NCI-H128 (cell line): ENCODE data around the gene CHORDC1.
"Not testable (repeated sequence)": the region's sequence is repeated elsewhere in the genome, so short reads cannot be mapped to it uniquely, and the experiment has no call there.

Source experiments
- DNase-seq: peaks from one replicate; lab custom pipeline; 2025; ENCODE audit not compliant: unreplicated experiment; lab: John Stamatoyannopoulos, UW

Gene CHORDC1

DNA sequence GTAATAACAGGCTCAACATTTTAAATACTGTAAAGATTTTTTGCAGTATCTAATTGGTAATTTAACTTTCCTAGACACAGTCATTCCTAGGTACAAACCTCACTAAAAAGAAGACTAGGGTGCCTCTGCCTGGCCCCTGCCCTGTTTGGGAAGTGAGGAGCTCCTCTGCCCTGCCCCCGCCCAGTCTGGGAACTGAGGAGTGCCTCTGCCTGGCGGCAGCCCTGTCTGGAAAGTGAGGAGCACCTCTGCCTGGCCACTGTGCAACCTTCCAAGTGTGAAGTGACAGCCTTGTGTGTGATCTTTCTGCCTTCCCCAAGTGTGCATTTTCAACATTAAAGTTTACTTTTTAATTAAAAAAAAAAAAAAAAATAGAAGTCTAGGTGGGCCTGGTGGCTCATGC is 4.2 kb downstream of the CHORDC1 start:
- no peak for DNase-seq

DNA sequence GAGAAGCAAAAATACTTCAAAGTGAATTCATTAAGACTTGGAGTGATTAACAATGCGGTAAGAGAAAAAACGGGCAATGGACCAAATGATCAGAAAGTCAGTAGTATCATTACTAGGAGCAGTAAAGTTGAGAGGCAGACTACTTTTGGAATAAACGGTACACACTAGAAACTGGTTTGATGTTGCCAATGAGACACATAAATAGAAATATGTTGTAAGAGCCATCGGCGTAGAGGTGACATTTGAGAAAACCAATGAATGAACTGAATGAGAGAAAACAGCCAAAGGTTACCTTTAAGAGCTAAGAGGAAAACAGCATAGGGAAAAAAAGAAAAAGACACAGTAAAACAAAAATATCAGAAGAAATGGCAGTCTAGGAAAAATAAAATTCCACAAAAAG is 6.2 kb downstream of the CHORDC1 start:
- no peak for DNase-seq

- no peak for DNase-seq
These were observed 9.5 kb downstream of the CHORDC1 start for GRCh38 chr11:90213322-90213721.

- no peak for DNase-seq
These were observed 14.0 kb downstream of the CHORDC1 start for GRCh38 chr11:90208857-90209256.

GRCh38 chr11:90207992-90208391 is 14.9 kb downstream of the CHORDC1 start:
- DNase-seq, result not testable (repeated sequence)

DNA sequence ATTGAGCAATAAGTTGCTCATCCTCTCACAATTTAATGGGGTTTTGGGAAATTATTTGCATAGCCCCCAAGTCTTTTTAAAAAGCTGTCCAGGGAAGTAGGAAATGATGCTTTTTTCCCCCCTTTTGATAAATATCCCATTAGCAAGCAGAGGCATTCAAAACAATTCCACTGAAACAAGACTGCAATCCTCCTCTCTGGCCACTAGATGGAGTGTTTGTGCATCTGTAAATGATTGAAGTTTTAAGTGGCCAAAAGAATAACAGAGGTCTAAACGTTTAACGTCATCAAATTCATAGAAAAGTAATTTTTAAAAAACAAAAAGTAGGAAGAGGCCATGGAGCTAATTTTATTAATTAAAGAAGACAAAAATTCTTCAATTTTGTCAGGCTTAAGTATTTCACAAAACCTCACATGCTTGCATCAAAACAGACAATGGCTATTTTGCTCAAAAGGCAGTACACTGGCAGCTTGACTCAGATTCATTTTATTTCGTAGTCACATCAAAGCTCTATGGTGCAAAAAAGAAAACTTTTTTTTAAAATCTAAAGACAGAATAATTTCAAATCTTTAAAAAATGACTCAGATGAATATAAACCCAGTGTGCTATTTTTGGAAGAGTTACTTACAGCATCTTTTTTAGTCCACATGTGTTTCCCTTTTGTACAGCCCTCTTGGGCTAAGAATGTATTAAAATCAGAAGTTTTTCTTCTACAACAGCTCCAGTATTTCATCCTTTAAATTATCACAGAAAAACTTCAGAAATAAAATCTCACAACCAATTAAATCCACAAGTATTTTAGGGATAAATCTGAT is 17.8 kb downstream of the CHORDC1 start:
- peak; percentile 28 for DNase-seq

GRCh38 chr11:90204407-90204806 is 18.4 kb downstream of the CHORDC1 start:
- no peak for DNase-seq

DNA sequence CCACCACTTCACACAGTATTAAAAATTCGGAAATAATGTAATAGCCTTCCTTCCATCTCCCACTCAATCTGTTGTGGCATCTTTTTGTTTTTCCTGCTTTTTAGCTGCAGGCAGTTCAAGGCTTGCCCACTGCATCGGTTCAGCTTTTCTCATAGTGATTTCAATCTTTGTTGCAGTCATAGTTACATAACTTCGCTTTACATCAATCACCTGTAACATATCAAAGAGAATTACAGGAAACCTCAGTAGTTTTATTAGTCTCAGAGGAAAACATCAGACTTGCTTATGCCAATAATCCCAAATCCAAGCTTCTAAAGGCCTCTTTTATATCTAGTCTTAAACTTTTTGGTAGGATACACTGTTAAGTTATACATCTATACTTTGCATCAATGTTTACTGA is 20.5 kb downstream of the CHORDC1 start:
- no peak for DNase-seq

DNA sequence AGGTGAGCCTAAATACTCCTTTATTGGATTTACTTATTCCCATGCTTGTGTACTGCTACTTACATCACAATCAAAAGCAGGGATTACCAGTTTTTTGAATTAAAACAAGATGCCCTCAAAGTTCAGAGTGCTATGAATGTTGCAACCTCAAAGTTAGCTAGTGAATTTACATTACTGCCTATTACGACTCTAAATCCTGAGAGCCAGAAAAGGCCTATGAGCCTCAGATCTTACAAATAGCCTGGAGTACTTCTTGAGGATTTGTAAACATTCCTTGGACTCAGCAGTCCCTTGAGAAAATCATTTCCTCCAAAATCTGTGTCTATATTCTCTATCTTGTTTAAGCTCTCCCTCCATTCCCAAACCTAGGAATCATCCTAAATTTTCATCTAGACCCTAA is 25.5 kb downstream of the CHORDC1 start:
- no peak for DNase-seq

DNA sequence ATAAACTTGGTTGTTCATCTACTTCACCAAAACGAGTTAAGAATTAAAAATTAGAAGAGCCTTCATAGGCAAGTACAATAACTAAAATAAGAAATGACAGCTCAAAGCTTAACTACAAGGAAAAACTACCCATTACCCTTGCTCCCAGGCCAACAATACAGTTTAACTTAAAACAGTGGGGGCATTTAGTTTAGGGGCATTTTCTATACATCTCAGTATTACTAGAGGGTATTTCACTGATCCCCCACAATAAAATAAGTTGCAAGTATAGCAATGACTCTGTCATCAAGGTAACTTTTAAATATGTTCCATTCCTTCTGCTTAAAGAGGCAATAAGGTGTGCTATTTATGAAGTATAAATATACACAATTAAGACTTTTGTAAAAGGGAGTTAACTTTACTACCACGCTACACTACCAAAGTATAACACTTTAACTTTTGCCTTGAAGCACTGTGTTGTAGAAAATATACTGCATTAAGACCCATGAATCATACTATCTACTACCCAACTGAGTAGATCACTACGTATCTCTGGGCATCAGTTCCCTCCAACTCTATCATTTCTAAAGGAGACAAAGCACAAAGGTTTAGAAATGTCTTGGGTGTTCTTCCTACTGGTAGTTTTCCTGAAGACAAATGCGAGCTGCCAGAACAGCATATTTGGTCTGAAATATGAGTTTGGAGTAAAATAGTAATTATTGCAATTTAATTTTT is 29.8 kb downstream of the CHORDC1 start:
- DNase-seq, result no peak

DNA sequence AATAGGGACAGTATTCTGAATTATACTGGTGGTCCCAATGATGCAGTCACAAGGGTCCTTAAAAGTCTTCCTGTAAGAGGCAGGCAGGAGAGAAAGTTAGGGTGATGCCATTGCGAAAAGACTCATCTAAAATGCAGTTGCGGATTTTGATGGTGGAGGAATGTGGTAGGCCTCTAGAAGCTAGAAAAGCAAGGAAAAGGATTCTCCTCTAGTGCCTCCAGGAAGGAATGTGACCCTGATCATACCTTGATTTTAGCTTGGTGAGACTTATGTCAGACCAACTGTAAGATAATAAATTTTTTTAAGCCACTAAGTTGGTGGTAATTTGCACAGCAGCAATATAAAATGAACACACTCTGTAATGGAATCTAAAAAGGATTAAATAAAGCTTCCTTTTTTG is 33.8 kb downstream of the CHORDC1 start:
- no peak for DNase-seq

DNA sequence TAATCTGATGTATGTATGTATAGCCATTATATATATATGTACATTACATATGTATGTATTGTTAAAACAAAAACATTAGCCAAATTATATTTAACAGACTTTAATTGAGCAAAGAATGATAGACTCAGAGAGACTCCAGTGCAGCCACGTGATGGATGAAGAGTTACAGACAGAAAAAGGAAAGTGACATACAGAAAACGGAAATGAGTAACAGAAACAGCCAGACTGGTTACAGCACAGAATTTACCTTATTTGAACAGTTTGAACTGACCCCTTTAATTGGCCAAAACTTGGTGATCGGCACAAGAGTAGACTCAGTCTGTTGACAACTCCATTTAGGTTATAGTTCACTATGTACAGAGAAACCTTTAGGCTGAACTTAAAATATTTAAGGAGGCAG is 35.0 kb downstream of the CHORDC1 start:
- DNase-seq, result no peak

GRCh38 chr11:90179923-90180322 is 42.9 kb downstream of the CHORDC1 start:
- no peak for DNase-seq

GRCh38 chr11:90178751-90179150 is 44.1 kb downstream of the CHORDC1 start:
- no peak for DNase-seq

DNA sequence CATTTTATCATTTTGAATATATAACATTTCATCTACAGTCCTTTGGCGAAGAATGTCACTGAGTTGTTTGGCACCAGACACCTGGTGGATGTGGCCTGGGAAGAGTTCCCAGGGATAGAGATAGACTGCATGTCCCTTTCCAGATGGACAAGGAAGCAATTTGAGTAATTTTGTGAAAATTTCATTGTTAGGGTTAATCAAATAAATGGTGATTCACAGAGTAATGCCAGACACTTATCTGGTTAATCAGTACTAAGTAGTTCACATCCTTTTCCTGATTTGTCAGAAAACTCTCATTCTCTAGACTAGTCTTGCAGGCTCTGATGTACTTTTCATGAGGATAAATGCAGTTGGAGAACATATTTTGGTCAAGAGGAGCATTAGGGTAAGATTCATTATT is 46.8 kb downstream of the CHORDC1 start:
- no peak for DNase-seq

- DNase-seq, result no peak
These were observed 51.5 kb downstream of the CHORDC1 start for GRCh38 chr11:90171359-90171758.

DNA sequence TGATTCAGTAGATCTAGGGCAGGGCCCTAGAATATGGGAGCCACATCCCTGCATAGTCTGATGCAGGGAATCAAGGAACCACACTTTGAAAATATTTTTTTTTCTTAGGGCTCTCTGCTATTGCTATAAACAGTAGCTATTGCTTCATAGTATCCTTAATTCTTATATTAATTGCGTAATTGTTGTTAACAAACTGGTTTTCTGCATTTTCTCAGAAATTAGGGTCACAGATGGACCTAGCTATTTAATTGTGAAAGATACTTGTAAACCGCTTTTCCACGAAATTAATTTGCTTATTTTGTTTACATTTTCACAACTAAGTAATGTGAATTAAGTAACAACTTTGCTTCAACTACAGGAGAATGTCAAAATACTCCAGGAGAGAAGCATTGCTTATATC is 54.3 kb downstream of the CHORDC1 start:
- no peak for DNase-seq

DNA sequence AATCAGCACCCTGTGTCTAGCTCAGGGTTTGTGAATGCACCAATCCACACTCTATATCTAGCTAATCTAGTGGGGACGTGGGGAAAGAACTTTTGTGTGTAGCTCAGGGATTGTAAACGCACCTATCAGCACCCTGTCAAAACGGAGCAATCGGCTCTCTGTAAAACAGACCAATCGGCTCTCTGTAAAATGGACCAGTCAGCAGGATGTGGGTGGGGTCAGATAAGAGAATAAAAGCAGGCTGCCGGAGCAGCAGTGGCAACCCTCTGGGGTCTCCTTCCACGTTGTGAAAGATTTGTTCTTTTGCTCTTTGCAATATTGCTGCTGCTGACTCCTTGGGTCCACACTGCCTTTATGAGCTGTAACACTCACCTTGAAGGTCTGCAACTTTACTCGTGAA is 55.1 kb downstream of the CHORDC1 start:
- DNase-seq, result not testable (repeated sequence)

GRCh38 chr11:90166982-90167573 is 55.8 kb downstream of the CHORDC1 start:
- not testable (repeated sequence) for DNase-seq
